Lung (tissue), 12 donors: ENCODE measurements around the gene PGAP1. TPM values are rescaled to one million over a fixed set of nuclear protein-coding genes. Genes with fewer than 3 reads are reported as not detected.

Experiments
- ATAC-seq: fragments of 200-7000 bp; cut with Tn5 transposase; one replicate; pipeline ENCODE4 v1.9.1; 2020; ENCODE audit warnings: moderate number of reproducible peaks; ENCODE audit not compliant: insufficient read depth, low FRiP score
- DNase-seq, 3 donors: peaks; one replicate each; pipeline ENCODE4 v3.0.0-alpha.2; 2013 to 2017
- H3K27ac ChIP-seq, 2 donors: one replicate each; pipeline ENCODE4 v1.5.1; 2013; ENCODE audit warnings: mild to moderate bottlenecking in 2 of 2, moderate library complexity in 2 of 2, control low read depth in 1 of 2, inconsistent platforms in 1 of 2, low read depth in 1 of 2, low read length in 1 of 2
- H3K27me3 ChIP-seq, 3 donors: one replicate each; pipeline ENCODE4 v1.5.1; 2013; ENCODE audit warnings: low read length in 2 of 3; ENCODE audit not compliant: control insufficient read depth in 3 of 3, insufficient read depth in 3 of 3
- H3K36me3 ChIP-seq, 4 donors: one replicate each; pipeline ENCODE4 v1.5.1; 2013; ENCODE audit warnings: low read length in 4 of 4, mild to moderate bottlenecking in 1 of 4, moderate library complexity in 1 of 4; ENCODE audit not compliant: control insufficient read depth in 4 of 4, insufficient read depth in 4 of 4
- H3K4me1 ChIP-seq, 5 donors: one replicate each; pipeline ENCODE4 v1.5.1; 2013; ENCODE audit warnings: low read length in 5 of 5, mild to moderate bottlenecking in 2 of 5, moderate library complexity in 1 of 5; ENCODE audit not compliant: control insufficient read depth in 5 of 5, insufficient read depth in 5 of 5
- H3K4me3 ChIP-seq: one replicate; pipeline ENCODE4 v1.5.1; 2013; ENCODE audit warnings: mild to moderate bottlenecking, control low read depth, moderate library complexity
- H3K9ac ChIP-seq, 2 donors: one replicate each; pipeline ENCODE4 v1.5.1; 2013; ENCODE audit warnings: low read length in 2 of 2, control low read depth in 1 of 2; ENCODE audit not compliant: insufficient read depth in 1 of 2
- H3K9me3 ChIP-seq, 4 donors: one replicate each; pipeline ENCODE4 v1.5.1; 2013; ENCODE audit warnings: low read length in 3 of 4, mild to moderate bottlenecking in 1 of 4, moderate library complexity in 1 of 4; ENCODE audit not compliant: control insufficient read depth in 4 of 4, insufficient read depth in 3 of 4
- WGBS, 2 donors: extraction: QIAGEN DNeasy Blood & Tissue Kit; methylation state at CpG; one replicate each; pipeline ENCODE4 v1.1.7; 2013; 5-methylcytosine and 5-hydroxymethylcytosine counted together
- polyA plus RNA-seq, 2 donors: library from polyadenylated mRNA; stranded (reverse); fragments of 200-250 nt; gene quantifications; one replicate each; pipeline ENCODE4 v1.2.1, GENCODE V29; 2013
- total RNA-seq, 2 donors: library from RNA; depleted of rRNA in 1 of 2; stranded (reverse); fragments of >200 nt in 1 of 2; gene quantifications; one replicate each; pipeline ENCODE4 v1.2.1, GENCODE V29; 2014 to 2021
- TF ChIP-seq, protein P1 (sequence below): IDR thresholded peaks from 2 replicates; pipeline ENCODE4 v1.5.1; 2012; ENCODE audit warnings: mild to moderate bottlenecking; ENCODE audit errors: control extremely low read depth, extremely low read depth
- donor health status: control.
- donor health status: control.
- donor health status: Bipolar disorder and iron deficiency.
- donor health status: healthy.
- donor health status: DM: yes; HTN: yes; CAD: no.

Gene PGAP1
- total and polyA plus RNA-seq, 4 donors, result 1.4 to 34.1 (median 7.0) TPM

DNA sequence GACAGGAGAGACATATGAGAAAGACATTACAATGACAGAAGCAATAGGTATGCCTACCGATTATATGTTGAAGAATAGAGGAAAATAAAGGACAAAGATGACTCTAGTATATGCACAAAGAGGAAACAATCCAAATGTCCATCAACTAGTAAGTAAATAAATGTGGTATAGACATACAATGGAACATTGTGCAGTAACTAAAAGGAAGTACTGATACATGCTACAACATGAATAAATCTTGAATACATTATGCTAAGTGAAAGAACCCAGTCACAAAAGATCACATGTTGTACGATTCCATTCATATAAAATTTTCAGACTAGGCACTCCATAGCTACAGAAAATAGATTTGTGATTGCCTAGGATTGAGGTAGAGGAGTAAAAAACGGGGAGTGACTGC lies 28.5 kb upstream of the PGAP1 start:
- DNase-seq, result no peak
- TF ChIP-seq, protein P1, sequence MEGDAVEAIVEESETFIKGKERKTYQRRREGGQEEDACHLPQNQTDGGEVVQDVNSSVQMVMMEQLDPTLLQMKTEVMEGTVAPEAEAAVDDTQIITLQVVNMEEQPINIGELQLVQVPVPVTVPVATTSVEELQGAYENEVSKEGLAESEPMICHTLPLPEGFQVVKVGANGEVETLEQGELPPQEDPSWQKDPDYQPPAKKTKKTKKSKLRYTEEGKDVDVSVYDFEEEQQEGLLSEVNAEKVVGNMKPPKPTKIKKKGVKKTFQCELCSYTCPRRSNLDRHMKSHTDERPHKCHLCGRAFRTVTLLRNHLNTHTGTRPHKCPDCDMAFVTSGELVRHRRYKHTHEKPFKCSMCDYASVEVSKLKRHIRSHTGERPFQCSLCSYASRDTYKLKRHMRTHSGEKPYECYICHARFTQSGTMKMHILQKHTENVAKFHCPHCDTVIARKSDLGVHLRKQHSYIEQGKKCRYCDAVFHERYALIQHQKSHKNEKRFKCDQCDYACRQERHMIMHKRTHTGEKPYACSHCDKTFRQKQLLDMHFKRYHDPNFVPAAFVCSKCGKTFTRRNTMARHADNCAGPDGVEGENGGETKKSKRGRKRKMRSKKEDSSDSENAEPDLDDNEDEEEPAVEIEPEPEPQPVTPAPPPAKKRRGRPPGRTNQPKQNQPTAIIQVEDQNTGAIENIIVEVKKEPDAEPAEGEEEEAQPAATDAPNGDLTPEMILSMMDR, result no peak
- Histone ChIP-seq H3K4me3 (no peak overlapping the region), H3K36me3 (no peaks in the 10 kb centered on the region), H3K27me3 (no peaks in the 10 kb centered on the region), H3K27ac (no peak overlapping the region), H3K9ac (no peak overlapping the region), H3K9me3 (peaks cover 0 to 2% (median 0%) of the 10 kb centered on the region in 4 donors), H3K4me1 (peaks cover 0 to 4% (median 1%) of the 10 kb centered on the region in 5 donors)
- WGBS, 2 donors, result 53 to 56% methylated on average over 3 of the region's 3 CpGs
- no peak for ATAC-seq

DNA sequence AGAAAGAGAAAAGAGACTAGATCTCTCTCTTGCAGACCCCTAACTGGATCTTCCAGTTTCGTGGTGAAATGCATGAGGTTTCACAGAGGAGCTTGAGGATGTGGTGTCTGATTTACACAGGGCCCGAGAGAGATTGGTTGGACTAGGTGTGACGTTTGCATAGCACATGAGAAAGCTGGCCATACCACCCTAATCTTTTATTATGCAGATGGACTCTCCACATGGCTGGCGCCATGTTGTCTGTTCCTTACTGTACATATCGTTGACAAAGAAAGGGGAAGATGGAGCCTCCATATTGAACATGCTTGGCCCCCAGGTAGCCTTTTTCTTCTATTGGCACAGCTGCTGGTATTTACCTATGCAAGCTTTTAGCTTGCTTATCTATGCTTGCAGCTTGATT lies 27.5 kb upstream of the PGAP1 start:
- ATAC-seq (no peak), DNase-seq (peak in 1 of 3 donors; percentile 23)
- Histone ChIP-seq H3K27ac (no peak overlapping the region), H3K27me3 (no peaks in the 10 kb centered on the region), H3K4me3 (no peak overlapping the region), H3K9ac (no peak overlapping the region), H3K4me1 (peaks cover 0 to 1% (median 0%) of the 10 kb centered on the region in 5 donors), H3K9me3 (peaks cover 0 to 2% (median 0%) of the 10 kb centered on the region in 4 donors), H3K36me3 (no peaks in the 10 kb centered on the region)
- TF ChIP-seq, protein P1, result no peak
- WGBS, 2 donors, result 81 to 82% methylated on average over 5 of the region's 5 CpGs

DNA sequence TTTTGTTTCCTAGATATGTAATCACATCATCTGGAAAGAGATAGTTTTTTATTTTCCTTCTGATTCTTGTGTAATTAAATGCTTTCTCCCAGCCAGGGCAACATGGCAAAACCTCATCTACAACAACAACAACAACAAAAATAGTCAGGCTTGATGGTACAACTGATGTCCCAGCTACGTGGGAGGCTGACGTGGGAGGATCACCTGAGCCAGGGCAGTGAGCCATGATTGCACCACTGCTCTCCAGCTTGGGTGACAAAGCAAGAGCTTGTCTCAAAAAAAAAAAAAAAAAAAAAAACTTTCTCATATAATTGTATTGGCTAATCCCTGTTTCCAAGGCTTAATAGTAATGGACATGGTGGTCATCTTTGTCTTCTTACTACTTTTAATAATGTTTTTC lies 26.4 kb upstream of the PGAP1 start:
- H3K4me1 ChIP-seq, result peaks cover 0 to 1% (median 0%) of the 10 kb centered on the region in 5 donors
- no peak overlapping the region for H3K4me3 ChIP-seq
- WGBS, 2 donors, result 86% methylated on average over 2 of the region's 2 CpGs
- DNase-seq, result no peak
- H3K27me3 ChIP-seq, result no peaks in the 10 kb centered on the region
- H3K36me3 ChIP-seq, result no peaks in the 10 kb centered on the region
- H3K9me3 ChIP-seq, result peaks cover 0 to 2% (median 0%) of the 10 kb centered on the region in 4 donors
- no peak overlapping the region for H3K9ac ChIP-seq
- TF ChIP-seq, protein P1, result no peak
- ATAC-seq, result no peak
- no peak overlapping the region for H3K27ac ChIP-seq

DNA sequence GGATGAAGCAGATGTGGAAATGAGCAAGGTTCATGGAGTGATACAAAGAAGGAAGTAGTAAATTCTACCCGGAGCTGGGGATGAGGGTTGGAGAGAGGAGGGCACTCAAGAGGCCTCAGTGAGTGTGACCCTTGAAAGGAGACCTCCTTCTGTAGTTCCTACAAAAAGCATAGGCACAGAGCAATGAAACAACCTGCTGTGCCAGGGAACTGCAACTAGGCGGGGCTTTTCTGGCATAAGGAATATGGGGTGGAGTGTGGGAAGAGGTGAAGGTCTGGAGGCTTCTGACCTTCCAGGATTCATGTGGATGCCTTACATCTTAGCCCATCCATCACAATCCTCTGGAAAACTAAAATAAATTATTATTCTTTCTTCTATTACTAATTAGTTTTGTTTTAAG lies 25.5 kb upstream of the PGAP1 start:
- Histone ChIP-seq H3K27ac (no peak overlapping the region), H3K9ac (no peak overlapping the region), H3K9me3 (no peaks in the 10 kb centered on the region), H3K4me1 (no peaks in the 10 kb centered on the region), H3K36me3 (no peaks in the 10 kb centered on the region), H3K27me3 (no peaks in the 10 kb centered on the region), H3K4me3 (no peak overlapping the region)
- DNase-seq (no peak), ATAC-seq (no peak)
- TF ChIP-seq, protein P1, result no peak
- 62 to 63% methylated on average over 2 of the region's 2 CpGs for WGBS, 2 donors
